Sigmoid colon (tissue), 4 donors: ENCODE measurements around the gene ASAP3.

ENCODE experiments used
- CTCF ChIP-seq, 4 experiments: fragments of 450-650 bp in 3 of 4; fragments of 200-600 bp in 1 of 4; IDR thresholded peaks; one replicate each; pipeline ENCODE4 v1.5.1; 2016 to 2019; ENCODE audit warnings: antibody characterized with exemption in 4 of 4, mild to moderate bottlenecking in 3 of 4, moderate library complexity in 2 of 4
- EP300 ChIP-seq, 4 donors: sonication (generic); formaldehyde crosslinking; IDR thresholded peaks; one replicate each; pipeline ENCODE4 v1.6.1; 2017; ENCODE audit warnings: antibody characterized with exemption in 4 of 4
- POLR2A ChIP-seq, 2 donors: fragments of 450-650 bp; IDR thresholded peaks; one replicate each; pipeline ENCODE4 v1.6.1; 2016; ENCODE audit warnings: antibody characterized with exemption in 2 of 2, mild to moderate bottlenecking in 2 of 2, moderate library complexity in 2 of 2
- POLR2AphosphoS5 ChIP-seq, 4 donors: sonication (generic); formaldehyde crosslinking; IDR thresholded peaks; one replicate each; pipeline ENCODE4 v1.6.1; 2017; ENCODE audit warnings: antibody characterized with exemption in 4 of 4

GRCh38 chr1:23380719-23381118, 103.3 kb downstream of the ASAP3 start:
- TF ChIP-seq CTCF (IDR thresholded peaks at IDR 0.05) (no peak), EP300 (IDR thresholded peaks at IDR 0.05) (no peak), POLR2A (IDR thresholded peaks at IDR 0.05) (no peak), POLR2AphosphoS5 (IDR thresholded peaks at IDR 0.05) (no peak)
